HG03039 (cell line): ENCODE measurements around the gene ADAMTSL2.

Source experiments
- ATAC-seq: cut with Tn5 transposase; IDR thresholded peaks from one replicate; pipeline ENCODE4 v1.9.1; 2021; ENCODE audit warnings: mild to moderate bottlenecking, moderate library complexity; ENCODE audit not compliant: unreplicated experiment

The ADAMTSL2 gene

GRCh38 chr9:133618726-133619125 lies 84.2 kb downstream of the ADAMTSL2 start:
- no peak for ATAC-seq

- ATAC-seq, result no peak
These were observed 85.3 kb downstream of the ADAMTSL2 start for GRCh38 chr9:133619791-133620190.

GRCh38 chr9:133621725-133622267 lies 87.3 kb downstream of the ADAMTSL2 start:
- no peak for ATAC-seq

- ATAC-seq, result no peak
These were observed 88.1 kb downstream of the ADAMTSL2 start for GRCh38 chr9:133622555-133622954.
